PFSK-1 (cell line): ENCODE results near the gene PTH1R.

ENCODE experiments used
- POLR2AphosphoS5 ChIP-seq: IDR thresholded peaks from 2 replicates; pipeline ENCODE4 v1.6.1; 2012; ENCODE audit warnings: low read depth, mild to moderate bottlenecking, control low read depth, low read length, moderate library complexity
- TAF1 ChIP-seq: IDR thresholded peaks from 2 replicates; pipeline ENCODE4 v1.6.1; 2012; ENCODE audit warnings: low read length, control low read depth, borderline replicate concordance; ENCODE audit not compliant: insufficient read depth

DNA sequence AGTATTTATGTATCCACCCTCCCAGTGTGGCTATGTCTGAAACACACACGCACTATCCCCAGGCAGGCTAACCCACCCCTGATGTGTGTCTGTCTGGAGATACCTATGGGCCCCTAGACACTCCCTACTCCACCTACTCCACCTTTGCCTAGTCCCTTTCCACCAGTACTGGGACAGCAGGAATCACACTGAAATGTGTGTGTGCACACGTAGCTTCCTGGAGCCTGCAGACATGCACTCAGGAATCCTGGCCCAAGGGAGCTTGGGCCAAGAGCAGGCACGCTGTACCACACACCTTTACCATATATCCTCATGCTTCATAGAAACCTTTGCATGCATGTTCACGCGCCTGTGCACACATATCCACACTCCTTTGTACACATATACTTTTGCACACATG, 6.9 kb upstream of the PTH1R start:
- no peak for TF ChIP-seq TAF1
- no peak for TF ChIP-seq POLR2AphosphoS5
